CD4-positive, alpha-beta T cell treated with Interleukin-1 beta for 1 hour (primary cell): Measurements from ENCODE around the gene MECR.

Experiments used
- DNase-seq, 2 donors: peaks; one replicate each; pipeline ENCODE4 v3.0.0-alpha.2; 2020 to 2022

MECR gene, protein sequence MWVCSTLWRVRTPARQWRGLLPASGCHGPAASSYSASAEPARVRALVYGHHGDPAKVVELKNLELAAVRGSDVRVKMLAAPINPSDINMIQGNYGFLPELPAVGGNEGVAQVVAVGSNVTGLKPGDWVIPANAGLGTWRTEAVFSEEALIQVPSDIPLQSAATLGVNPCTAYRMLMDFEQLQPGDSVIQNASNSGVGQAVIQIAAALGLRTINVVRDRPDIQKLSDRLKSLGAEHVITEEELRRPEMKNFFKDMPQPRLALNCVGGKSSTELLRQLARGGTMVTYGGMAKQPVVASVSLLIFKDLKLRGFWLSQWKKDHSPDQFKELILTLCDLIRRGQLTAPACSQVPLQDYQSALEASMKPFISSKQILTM

DNA sequence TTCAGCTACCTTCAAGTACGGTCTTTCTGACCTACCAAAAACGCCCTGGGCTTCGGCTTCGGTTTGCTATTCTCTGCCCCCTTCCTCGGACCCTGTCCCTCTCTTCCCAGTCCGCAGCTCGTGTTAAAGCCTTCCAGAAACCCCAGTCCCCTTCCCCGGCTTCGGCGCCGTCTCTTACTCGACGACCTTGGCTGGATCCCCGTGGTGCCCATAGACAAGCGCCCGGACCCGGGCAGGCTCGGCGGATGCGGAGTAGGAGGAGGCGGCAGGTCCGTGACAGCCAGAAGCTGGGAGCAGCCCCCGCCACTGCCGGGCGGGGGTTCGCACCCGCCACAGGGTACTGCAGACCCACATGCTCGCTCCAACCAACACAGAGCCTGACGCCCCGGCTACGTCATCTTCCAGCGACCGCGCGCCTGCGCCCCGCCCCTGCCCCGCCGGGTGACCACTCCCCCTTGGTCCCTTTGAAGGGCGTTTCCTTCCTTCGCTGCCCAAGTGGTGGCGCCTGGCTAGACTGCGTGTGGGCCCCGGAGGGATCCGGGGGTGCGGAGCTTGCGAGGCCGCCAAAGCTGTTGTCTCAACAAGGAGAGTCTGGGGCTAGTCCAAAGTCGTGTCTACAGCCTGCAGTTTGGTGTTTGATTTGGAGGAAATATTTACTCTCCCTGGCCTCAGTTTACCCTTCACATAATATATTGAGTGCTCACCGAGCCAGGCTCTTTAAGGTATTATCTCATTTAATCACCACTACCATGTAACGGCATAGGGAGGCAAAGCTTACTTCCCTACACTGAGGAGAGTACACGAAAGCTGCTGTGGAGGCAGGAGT, at the start of gene MECR:
TSS of gene MECR (minus strand) at position 382 of the 826 bp plus-strand sequence. CDS start at position 354, 28 bp downstream.
- peak; percentile 93 to 95 for DNase-seq

DNA sequence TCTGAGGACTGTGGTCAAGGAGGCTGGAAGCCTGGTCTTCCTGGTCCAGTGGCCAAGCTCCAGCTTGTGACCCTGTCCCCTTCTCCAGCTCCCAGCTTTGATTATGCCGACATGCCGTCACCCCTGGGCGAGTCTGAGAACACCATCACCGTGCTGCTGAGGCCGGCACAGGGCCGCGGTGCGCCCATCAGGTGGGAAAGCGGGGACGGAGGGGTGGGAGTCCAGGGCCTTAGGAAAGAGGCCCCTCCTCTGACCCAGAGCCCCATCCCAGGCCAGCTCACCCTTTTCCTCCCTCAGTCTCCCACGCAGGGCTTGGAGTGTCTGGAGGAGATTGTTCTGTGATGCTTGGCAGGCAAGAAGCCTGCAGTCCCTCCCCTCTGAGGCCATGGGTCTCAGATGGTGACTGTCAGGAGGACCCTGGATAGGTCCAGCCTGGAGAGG, 49.2 kb upstream of the MECR start:
- DNase-seq, result no peak

DNA sequence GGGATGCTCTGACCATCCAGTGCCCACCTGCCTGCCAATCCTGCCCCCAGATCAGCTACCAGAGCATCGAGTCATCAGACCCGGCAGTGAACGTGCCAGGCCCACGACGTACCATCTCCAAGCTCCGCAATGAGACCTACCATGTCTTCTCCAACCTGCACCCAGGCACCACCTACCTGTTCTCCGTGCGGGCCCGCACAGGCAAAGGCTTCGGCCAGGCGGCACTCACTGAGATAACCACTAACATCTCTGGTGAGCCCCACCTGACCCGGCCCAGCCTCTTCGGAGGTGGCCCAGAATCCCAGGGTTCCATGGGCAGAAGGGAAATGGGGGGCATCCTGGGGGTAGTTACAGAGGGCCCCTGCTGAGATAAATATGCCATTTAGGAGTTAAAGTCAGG, 48.7 kb upstream of the MECR start:
- no peak for DNase-seq

DNA sequence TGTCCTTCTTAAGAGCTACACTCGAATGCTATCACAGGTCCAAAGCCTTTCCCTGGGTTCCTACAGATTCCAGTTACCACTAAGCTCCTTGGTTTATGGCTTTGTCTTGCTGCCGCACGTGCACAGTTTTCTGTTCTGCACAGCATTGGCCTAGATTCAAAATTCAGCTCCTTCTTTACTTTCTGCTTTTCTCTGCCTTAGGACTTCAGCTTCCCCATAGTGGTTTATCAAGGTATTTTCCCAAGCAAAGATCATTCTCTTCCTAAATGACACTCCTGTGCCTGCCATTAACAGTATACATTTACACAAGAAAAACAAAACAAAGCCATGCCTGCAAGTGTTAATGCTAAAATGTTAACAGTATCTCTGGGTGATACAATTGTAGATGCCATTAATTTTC, 47.4 kb upstream of the MECR start:
- DNase-seq, result no peak

DNA sequence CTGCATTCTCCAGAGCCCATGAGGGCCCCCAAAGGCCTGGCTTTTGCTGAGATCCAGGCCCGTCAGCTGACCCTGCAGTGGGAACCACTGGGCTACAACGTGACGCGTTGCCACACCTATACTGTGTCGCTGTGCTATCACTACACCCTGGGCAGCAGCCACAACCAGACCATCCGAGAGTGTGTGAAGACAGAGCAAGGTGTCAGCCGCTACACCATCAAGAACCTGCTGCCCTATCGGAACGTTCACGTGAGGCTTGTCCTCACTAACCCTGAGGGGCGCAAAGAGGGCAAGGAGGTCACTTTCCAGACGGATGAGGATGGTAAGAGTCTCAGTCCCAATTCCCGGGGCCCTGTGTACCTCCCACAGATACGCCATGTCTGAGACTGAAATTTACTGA, 44.7 kb upstream of the MECR start:
- DNase-seq, result no peak

DNA sequence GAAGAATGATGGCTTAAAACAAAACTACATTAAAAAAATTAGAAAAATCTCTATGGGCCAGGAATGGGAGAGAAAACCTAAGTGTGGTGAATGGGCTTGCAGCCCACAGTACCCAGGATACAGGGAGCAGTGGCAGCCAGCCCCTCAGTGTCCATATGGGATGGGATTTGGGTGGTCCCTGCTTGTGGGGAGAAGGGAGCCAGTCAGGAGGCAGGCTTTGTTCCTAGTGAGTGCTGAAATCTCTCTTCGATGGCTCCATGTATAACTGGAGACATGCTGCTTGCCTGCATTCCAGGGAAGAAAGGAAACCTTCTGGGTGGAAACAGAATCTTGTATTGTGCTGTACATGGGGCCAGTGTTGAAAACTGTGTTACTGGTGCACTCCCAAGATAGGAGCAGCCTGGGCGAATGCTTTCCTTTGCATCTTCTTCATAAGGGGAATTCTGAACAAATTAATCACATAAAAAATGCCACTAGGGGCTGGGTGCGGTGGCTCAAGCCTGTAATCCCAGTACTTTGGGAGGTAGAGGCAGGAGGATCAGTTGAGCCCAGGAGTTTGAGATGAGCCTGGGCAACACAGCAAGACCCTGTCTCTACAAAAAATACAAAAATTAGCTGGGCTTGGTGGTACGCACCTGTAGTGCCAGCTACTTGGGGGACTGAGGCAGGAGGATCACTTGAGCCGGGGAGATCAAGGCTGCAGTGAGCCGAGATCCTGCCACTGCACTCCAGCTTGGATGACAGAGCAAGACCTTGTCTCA, 41.6 kb upstream of the MECR start:
- DNase-seq, result no peak

DNA sequence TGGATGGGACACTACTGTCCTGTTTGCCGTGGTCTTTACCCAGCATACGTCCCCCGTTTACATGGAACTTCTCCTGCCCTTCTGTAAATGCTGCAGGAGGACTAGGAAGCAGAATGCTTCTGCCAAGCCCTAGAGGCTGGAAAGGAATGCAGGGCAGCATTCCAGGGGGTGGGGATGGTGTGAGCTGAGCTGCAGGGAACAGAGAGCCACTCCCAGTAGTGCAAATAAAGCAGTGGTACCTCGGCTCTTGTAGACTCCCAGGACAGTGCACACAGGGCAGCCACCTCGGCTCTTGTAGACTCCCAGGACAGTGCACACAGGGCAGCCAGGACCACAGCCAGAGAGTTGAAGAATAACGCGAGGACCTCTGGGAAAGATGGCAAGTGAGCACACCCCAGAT, 41.0 kb upstream of the MECR start:
- DNase-seq, result no peak

DNA sequence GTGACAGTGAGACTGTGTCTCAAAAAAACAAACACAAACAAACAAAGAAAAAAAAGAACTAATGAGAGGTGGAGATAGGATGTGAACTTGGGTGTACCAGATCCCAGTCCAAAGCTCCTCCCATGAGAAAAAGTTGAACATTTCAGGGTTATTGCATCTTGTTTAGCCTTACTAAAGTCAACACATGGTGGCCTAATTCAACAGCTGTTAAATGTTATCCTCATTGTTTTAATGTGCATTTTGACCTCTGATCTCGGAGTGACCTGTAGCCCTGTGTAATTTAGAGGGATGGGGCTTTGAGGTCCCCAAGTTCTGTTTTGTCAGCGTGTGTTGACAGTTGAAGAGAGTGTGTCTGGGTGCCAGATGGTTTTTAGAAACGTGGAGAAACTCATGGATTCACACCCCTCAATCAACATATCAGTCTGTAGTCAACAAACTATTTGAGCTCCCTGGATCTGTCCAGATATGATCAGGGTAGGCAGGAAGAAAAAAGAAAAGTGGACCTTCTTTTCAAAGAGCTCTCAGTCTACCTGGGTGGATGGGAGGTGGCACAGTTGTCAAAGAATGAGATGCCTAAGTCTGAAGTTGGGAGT, 40.3 kb upstream of the MECR start:
- DNase-seq, result no peak

DNA sequence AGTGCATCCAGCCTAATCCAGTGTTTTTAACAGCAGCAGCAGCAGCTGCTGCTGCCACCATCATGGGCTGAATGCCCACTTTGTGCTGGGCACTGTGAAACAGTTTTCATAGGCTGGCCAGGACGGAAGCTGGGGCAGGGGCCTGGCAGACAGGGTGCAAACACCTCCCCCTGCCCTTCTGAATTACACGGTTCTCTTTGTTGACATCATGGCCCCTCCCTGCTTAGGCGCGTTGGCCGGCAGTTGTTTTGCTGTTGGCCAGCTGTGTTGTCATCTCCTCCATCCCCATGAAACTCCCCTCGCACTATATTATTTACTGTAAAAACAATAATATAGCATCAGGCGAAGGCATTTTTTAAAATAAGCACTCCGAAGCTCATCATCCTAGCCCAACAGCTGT, 38.6 kb upstream of the MECR start:
- DNase-seq, result no peak

DNA sequence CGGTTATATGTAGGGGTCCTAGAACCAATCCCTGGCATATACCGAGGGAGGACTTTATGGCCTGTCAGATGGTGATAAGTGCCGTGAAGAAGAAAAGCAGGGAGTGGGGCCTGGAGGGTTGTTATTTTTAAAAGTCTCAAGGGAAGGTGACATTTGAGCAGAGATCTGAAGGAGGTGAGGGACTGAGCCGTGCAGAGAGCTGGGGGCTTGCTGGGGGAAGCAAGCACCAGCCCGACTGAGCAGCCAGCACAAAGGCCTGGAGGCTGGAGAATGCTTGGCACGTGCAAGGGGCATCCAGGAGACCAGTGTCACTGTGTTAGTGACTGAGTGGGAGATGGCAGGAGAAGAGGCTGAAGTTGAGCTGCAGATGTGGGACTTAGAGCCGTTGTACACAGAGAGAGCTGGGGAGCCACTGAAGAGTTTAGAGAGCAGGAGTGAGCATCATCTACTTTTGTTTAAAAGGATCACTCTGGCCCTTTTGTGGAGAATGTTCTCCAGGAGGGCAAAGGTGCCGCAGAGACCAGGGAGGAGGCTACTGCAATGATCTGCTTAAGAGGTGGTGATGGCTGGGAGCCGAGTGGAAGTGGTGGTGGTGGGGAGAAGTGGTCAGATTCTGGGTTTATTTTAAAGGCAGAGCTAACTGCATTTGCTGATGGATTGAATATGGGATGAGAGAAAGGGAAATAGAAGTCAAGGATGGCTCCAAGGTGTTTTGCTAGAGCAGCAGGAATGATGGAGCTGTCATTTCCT, 36.8 kb upstream of the MECR start:
- DNase-seq, result no peak

DNA sequence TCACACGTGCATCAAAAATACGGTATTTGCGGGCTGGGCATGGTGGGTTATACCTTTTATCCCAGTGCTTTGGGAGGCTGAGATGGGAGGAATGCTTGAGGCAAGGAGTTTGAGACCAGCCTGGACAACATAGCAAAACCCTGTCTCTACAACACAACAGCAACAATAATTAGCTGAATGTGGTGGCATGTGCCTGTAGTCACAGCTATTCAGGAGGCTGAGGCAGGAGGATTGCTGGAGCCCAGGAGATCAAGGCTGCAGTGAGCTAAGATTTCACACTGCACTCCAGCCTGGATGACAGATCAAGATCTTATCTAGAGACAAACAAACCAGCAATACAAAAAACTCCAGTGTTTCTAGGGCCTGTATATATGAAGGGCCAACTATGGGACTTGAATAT, 36.2 kb upstream of the MECR start:
- no peak for DNase-seq

DNA sequence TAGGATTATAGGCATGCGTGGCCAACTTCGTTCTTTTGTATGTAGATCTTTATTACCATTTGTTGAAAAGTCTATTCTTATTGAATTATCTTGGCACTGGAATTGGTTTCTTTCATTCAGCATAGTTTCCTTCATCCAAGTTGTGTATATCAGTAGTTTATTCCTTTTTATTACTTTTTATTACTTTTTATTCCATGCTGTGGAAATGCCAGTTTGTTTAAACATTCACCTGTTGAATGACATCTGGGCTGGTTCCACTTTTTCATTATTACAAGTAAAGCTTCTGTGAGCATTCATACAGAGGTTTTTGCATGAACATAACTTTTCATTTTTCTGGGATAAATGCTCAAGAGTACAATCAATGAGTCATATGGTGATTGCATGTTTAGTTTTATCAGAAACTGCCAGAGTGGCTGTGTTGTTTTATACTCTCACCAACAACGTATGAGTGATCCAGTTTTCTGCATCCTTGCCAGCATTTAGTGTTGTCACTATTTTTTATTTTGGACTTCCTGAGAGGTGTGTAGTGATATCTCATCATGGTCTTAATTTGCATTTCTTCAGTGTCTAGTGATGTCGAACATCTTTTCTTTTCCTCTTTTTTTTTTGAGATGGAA, 34.1 kb upstream of the MECR start:
- no peak for DNase-seq

DNA sequence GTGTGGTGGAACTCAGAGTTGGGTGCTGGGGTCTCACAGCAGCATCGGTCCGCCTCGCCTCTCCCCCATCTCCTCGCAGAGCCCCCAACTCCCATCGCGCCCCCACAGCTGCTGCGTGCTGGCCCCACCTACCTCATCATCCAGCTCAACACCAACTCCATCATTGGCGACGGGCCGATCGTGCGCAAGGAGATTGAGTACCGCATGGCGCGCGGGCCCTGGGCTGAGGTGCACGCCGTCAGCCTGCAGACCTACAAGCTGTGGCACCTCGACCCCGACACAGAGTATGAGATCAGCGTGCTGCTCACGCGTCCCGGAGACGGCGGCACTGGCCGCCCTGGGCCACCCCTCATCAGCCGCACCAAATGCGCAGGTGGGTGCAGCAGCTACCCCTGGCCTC, 29.8 kb upstream of the MECR start:
- DNase-seq, result no peak

DNA sequence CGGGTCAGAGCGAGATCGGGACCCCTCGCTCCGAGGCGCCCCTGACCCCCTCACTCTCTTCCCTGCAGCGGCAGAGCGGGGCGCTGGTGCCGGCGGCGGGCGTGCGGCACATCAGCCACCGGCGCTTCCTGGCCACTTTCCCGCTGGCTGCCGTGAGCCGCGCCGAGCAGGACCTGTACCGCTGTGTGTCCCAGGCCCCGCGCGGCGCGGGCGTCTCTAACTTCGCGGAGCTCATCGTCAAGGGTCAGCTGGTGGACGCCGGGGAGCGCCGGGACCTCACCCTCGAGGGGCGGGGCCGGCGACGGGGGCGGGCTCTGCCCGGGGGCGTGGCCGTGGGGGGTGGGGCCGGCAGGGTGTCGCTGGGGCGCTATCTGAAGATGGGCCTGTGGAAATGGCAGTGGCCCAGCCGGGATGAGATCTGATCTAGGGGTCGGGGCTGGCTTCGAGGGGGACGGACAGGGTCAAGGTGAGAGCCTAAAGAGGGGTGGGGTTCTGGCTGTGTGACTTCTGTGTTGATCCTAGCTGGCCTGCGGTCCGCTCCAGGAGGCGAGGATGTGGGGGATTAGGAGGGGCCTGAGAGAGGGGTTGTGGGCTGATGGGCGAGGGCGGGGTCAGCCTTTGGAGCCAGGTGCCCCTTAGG, 29.2 kb upstream of the MECR start:
- peak; percentile 26 to 27 for DNase-seq

DNA sequence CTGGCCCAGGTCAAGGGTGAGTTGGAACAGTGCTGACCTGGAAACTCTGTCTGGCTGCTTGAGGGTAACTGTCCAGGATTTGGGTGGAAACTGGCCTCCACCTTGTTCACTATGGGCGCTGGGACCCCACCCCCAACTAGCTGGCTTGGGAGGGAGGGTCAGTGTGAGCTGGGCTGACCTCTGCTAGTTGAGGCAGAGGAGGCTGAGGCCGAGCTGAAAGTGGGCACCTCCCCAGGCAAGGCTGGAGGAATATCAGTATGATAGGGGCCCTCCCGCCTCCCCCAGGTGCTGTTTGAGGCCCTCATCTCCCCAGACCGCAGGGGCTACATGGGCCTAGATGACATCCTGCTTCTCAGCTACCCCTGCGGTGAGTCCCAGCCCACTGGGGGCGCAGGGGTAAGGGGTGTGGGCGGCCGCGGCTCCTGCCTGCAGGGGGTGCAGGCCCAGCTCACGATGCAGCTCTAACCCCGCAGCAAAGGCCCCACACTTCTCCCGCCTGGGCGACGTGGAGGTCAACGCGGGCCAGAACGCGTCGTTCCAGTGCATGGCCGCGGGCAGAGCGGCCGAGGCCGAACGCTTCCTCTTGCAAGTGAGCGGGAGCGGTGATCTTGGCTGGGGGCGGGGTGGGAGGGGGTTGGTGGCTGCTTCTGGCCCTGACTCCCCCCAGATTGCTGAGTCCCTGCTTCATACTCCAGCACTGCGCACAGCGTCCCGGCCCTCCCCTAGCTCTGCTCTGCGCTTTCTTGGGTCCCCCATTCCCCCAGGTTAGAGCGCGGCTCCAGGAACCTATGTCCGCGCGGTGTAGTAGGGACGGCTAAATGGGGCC, 28.5 kb upstream of the MECR start:
- no peak for DNase-seq

DNA sequence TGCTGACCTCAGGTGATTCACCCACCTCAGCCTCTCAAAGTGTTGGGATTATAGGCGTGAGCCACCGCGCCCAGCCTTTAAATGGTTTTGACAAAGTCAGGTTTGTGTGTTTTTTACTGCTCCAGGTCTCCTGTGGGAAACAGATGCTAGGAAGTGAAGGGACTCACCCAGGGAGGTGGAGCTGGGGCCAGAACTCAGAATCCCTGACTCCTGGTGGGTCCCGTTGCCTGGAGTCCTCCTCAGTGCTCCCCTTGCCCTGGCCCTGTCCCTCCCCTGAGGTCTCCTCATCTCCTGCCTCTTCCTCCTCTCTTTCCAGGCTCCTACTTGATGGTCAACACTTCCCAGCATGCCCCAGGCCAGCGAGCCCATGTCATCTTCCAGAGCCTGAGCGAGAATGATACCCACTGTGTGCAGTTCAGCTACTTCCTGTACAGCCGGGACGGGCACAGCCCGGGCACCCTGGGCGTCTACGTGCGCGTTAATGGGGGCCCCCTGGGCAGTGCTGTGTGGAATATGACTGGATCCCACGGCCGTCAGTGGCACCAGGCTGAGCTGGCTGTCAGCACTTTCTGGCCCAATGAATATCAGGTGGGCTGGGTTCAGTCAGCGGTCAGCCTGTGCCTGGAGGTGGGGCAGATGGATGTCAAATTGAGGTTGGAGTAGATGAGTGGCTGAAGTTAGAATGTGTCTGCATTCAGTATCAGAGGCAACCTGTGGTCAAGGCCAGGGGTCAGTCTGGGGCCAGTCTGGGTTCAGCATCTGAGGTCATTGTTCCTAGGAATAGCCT, 27.6 kb upstream of the MECR start:
- DNase-seq, result no peak

DNA sequence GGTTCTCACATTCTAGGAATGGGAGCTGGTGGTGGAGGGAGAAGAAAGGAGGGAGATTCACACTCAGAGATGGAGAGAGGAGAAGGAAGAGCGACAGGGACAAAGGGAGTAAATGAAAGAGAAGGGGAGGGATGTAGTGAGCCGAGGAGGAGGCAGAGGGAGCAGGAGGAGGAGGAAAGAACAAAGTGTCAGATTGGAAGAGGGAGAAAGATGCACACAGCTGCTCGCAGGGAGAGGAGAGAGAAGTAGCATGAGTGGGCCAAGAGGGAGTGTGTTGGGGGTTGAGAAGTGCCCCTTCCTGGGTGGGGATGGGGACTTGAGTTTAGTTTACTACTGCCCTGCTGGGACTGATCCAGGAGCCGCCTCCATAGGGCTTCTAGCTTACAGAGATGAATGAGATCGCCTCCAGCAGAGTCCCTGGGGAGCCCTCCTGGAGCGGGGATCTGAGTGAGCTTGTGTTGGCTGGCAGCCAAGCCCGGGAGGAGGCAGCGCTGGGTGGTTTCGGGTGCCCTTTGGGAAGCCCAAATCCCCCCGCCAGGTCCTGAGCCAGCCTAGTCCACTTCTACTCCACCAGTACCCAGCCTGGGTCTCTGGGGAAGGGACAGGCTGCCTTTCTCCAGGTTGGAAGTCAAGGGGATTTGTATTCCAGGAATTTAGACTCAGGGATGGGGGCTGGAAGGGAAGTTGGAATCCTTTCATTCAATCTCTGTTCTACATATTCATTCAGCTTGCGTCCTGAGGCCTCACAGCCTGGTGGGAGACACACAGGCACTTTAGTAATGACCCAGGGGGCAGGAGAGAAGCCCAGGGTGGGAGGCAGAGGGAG, 26.5 kb upstream of the MECR start:
- DNase-seq, result no peak

DNA sequence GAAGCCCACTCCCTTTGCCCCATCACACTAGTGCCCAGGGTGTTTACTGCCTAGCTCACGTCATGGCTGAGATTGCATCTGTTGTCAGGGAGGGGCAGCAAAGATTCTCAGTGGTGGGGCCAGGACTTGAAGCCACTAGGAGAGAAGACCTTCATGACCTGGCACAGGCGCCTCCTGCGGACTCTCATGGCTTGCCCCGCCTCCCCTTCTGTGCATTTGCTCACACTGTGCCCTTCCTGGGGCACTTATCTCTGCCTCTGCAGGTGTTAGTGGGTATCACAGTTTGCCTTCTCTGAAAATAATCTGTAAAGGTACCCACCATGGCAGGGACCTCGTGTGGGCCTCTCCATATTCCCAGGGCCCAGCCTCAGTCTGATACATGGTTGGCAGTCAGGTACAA, 25.7 kb upstream of the MECR start:
- no peak for DNase-seq
